Muscle layer of colon (tissue), 2 donors: ENCODE results near the gene PPP5C.

Experiments
- H3K27ac ChIP-seq: one replicate; pipeline ENCODE4 v1.7.0; 2013; ENCODE audit warnings: low read depth, mild to moderate bottlenecking, low read length, moderate library complexity
- H3K27me3 ChIP-seq, 2 donors: one replicate each; pipeline ENCODE4 v1.7.0; 2013; ENCODE audit warnings: low read length in 2 of 2, mild to moderate bottlenecking in 2 of 2; ENCODE audit not compliant: insufficient read depth in 2 of 2, control insufficient read depth in 1 of 2
- H3K36me3 ChIP-seq: one replicate; pipeline ENCODE4 v1.7.0; 2013; ENCODE audit warnings: mild to moderate bottlenecking, low read length; ENCODE audit not compliant: insufficient read depth
- H3K4me1 ChIP-seq: one replicate; pipeline ENCODE4 v1.7.0; 2013; ENCODE audit warnings: mild to moderate bottlenecking, low read length; ENCODE audit not compliant: insufficient read depth
- H3K4me3 ChIP-seq, 2 donors: one replicate each; pipeline ENCODE4 v1.7.0; 2013; ENCODE audit warnings: low read length in 2 of 2, low read depth in 1 of 2, mild to moderate bottlenecking in 1 of 2, moderate library complexity in 1 of 2
- H3K9ac ChIP-seq: one replicate; pipeline ENCODE4 v1.7.0; 2013; ENCODE audit warnings: low read length
- H3K9me3 ChIP-seq: one replicate; pipeline ENCODE4 v1.7.0; 2013; ENCODE audit warnings: mild to moderate bottlenecking, low read length
- donor health status: abdominal sarcoma.
- donor health status: Adenocarcinoma of cecum.

PPP5C gene

DNA sequence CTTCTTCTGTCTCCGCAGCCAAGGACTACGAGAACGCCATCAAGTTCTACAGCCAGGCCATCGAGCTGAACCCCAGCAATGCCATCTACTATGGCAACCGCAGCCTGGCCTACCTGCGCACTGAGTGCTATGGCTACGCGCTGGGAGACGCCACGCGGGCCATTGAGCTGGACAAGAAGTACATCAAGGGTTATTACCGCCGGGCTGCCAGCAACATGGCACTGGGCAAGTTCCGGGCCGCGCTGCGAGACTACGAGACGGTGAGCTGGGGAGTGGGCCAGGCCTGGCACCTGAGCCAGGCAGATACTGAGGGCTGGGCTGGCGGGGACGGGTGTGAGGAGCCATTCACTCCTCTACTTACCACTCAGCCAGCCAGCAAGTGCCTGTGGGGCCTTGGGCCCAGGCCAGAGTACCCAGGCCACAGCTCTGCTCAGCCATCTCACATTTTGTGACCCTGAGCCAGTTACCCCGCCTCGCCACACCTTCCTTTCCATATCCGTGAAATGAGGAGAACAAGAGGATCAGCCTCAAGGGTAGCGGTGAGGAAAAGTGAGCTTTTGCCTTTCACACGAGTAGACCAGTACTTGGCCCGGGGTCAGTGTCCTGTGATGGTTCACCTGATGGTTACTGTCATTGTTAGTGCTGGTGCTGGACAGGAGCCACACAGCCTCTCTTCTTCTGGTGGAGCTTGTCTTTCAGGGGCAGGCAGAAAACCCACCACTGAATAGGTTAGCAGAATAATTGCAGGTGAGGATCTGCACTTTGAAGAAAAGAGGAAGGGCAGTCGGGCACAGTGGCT lies 7.0 kb downstream of the PPP5C start:
- Histone ChIP-seq H3K36me3 (peaks cover 24% of the 10 kb centered on the region), H3K9ac (no peak overlapping the region), H3K4me3 (no peak overlapping the region), H3K9me3 (no peaks in the 10 kb centered on the region), H3K27ac (no peak overlapping the region), H3K4me1 (peaks cover 33% of the 10 kb centered on the region), H3K27me3 (no peaks in the 10 kb centered on the region)

DNA sequence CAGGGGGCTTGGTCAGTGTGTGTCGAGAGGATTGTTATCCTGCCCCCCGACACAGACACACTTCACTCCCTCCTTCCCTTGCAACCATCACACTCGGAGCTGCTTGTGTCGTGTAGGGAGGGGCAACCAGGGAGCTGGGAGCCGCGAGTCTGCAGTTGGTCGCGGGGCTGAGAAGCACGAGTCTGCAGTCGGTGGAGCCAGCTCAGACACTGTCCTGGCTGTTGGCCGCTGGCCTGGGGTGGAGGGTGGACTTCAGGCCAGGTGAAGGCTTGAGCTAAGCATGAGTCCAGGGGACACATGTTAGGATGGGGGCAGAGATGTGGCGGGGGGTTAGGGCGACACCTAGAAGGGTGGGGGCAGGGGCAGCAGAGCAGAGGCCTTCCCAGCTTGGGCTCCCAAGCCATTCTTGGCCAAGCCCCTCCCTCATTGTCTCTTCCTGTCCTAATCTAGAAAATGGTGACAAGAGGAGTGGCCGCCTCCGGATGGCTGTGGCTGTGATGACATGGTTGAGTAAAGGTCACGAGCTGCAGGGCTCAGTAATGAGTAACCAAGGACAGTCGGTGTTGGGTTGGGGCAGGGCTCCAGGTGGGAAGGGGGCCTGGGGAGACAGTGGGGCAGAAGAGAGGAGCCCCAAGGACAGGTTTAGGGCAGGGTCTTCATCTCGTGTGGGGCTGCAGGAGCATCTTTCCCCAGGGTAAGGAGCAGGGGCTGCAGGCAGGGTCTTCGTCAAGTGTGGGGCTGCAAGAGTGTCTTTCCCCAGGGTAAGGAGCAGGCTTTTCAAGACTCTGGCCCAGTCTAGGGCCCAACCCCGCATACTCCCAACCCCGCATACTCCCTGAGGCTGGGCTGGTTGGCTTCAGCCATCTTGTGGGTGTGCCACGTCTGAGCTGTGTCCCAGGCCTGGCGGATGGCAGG lies 8.6 kb downstream of the PPP5C start:
- no peak overlapping the region for H3K27ac ChIP-seq

DNA sequence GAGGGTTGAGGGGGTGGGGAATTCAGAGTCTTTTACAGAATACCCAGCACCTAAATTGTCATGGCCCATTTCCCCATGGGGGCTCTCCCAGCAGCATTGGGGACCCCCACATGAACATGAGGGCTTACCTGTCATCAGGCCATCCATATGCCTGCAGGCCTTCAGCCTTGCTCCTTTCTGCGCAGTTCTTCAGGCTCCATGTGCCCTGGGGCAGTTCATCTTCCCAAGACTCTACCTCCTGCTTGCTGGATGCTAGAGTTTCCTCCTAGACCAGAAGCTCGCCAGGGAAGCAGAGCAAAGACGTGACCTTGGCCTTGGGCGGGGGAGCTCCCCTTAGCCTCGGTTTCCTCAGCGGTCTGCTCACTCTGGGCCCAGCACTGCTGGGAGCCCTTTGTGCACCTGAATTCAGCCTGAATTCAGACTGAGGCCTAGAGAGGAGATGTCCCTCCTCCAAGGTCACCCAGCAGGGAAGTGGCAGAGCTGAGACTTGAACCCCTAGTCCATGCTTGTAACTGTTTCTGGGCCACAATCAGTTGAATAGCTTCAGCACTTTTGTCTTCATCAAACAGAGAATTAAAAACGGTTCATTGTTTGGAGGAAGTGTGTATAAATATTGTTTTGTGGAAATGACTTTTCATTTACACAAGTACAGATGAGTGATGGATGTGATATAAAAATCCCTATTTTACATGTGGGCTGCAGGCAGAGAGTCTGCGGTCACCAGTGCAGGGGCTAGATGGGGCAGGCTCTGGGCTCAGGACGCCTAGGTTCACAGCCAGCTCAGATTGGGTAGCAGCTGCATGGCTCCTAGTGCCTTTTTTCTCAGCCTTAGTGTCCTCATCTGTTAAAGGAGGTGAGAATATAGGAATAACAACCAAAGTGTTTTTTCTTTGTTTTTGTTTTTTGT lies 9.5 kb downstream of the PPP5C start:
- peaks cover 8% of the 10 kb centered on the region for H3K4me1 ChIP-seq
- H3K36me3 ChIP-seq = peaks cover 24% of the 10 kb centered on the region
- no peak overlapping the region for H3K27ac ChIP-seq
- H3K27me3 ChIP-seq = no peaks in the 10 kb centered on the region
- H3K9me3 ChIP-seq = no peaks in the 10 kb centered on the region
- H3K4me3 ChIP-seq = no peak overlapping the region
- H3K9ac ChIP-seq = no peak overlapping the region

More for the DNA sequence above, 8.6 kb downstream of the PPP5C start:
- Histone ChIP-seq H3K27me3 (no peaks in the 10 kb centered on the region), H3K9ac (no peak overlapping the region), H3K4me3 (no peak overlapping the region), H3K9me3 (no peaks in the 10 kb centered on the region), H3K4me1 (peaks cover 17% of the 10 kb centered on the region), H3K36me3 (peaks cover 24% of the 10 kb centered on the region)

DNA sequence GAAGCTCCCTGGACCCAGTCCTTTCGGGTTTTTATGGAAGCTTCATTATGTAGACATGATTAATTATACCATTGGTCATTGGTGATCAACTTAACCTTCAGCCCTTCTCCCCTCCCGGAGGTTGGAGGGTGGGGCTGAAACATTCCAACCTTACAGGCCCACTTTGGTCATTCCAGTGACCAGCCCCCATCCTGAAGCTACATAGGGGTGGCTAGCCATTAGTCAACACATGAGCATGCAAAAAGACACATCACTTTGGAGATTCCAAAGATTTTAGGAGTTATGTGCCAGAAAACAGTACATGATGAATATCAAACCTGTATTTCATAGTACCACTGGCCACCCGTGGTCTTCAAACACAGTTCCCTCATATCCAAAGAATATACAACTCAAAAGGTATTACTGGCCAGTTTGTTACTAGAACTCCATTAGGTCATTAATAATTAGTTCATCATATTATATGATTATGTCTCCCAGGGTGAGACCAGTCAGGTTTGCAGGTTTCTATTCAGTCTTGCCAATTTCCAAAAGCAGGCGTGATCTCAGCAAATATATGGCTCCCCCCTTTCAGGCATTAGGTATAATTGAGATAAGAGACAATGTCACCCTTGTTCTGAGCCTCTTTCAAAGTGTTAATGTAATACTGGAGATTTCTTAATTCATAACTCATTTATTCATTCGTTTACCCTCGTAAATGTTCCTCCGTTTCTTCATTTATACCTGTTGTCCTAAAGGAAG lies 11.1 kb downstream of the PPP5C start:
- H3K4me3 ChIP-seq = no peak overlapping the region
- H3K27me3 ChIP-seq = no peaks in the 10 kb centered on the region
- H3K4me1 ChIP-seq = no peaks in the 10 kb centered on the region
- no peak overlapping the region for H3K27ac ChIP-seq
- H3K9me3 ChIP-seq = no peaks in the 10 kb centered on the region
- peaks cover 24% of the 10 kb centered on the region for H3K36me3 ChIP-seq
- H3K9ac ChIP-seq = no peak overlapping the region

DNA sequence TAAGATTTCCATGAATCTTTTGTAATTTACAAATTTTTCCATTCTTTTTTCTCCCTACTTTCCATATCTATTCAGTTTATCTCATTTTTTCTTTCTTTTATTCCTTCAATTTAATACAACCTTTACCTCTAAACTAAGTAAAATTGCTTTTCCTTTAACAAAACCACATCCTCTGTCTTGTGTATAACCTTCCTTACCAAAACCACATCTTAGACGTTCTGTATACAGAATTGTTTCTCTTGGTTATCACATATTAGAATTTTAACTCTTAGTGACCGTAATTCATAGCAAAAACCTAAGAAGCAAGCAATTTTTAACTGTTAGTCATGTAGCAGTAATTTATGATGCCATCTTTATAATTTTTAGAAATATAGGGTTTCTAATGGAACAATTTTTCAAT lies 15.0 kb downstream of the PPP5C start:
- H3K9ac ChIP-seq = no peak overlapping the region
- no peaks in the 10 kb centered on the region for H3K4me1 ChIP-seq
- H3K4me3 ChIP-seq = no peak overlapping the region
- no peaks in the 10 kb centered on the region for H3K27me3 ChIP-seq
- H3K36me3 ChIP-seq = peaks cover 30% of the 10 kb centered on the region
- no peak overlapping the region for H3K27ac ChIP-seq
- H3K9me3 ChIP-seq = no peaks in the 10 kb centered on the region

DNA sequence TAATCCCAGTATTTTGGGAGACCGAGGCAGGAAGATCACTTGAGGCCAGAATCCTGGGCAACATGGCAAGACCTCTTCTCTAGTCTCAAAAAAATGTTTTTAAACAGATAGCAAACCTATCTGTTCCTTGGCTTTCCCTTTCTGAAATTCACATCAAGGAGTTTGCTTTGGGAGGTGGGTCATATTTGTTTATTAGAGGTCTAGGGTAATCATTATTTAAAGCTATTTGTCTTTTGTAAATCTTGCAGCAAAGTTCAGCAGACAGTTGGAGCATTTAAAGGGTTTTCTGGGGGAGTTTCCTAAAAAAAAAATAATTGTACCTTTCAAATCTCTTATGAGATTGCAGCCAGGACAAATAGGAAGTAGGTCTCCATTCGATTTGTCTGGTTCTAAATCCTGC lies 17.5 kb downstream of the PPP5C start:
- no peak overlapping the region for H3K27ac ChIP-seq
- no peak overlapping the region for H3K4me3 ChIP-seq
- no peaks in the 10 kb centered on the region for H3K27me3 ChIP-seq
- H3K36me3 ChIP-seq = peaks cover 32% of the 10 kb centered on the region
- H3K9me3 ChIP-seq = no peaks in the 10 kb centered on the region
- no peaks in the 10 kb centered on the region for H3K4me1 ChIP-seq
- no peak overlapping the region for H3K9ac ChIP-seq

DNA sequence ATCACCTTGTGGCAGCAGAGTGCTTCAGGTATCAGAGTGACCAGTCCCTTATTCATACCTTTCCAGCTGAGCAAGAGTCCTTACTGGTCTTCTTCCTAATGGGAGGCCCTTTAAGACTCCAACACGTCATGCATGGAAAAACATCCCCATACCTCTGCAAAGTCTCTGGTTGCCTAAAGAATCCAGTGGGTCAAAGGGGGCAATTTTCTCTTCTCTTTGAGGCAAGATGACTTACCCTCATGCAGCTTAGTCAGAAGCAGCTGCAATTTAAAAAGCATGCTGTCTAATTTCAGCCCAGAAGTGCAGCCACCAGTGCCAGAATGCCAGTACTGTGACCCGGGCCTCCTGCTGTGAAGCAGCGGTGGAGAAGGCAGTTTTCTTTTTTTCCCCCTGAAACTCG lies 18.7 kb downstream of the PPP5C start:
- H3K36me3 ChIP-seq = peaks cover 32% of the 10 kb centered on the region
- H3K9ac ChIP-seq = no peak overlapping the region
- no peak overlapping the region for H3K27ac ChIP-seq
- H3K4me3 ChIP-seq = no peak overlapping the region
- no peaks in the 10 kb centered on the region for H3K4me1 ChIP-seq
- no peaks in the 10 kb centered on the region for H3K9me3 ChIP-seq
- no peaks in the 10 kb centered on the region for H3K27me3 ChIP-seq

DNA sequence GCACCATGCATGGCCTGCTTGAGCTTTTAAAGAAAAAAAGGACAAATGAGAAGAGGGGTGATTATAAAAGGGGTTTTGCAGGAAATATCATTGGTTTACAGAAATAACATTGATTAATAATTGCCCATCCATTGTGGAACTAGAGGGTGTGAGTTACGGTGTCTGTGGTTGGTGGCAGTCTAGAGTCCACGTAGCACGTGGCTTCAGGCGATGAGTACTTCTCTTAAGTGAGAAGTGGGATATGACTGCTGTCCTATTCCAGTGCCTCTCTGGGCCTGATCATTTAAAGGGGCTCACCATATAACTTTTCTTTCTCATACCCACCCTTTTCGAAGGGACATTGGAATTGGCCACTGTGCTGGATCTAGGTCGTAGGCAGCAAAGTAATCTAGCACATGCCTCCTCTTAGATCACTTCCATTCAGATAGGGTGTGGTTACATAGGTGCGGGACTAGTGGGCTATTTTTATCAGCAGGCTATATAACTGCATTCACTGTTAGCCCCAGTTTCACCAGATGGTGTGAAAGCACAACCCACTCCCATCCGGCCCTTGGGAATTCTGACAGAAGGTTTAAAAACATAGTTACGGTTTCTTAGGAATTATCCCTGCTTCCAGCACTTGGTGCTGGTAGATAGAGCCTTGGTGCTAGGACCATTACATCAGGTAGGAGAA lies 19.9 kb downstream of the PPP5C start:
- H3K27ac ChIP-seq = no peak overlapping the region
- H3K9me3 ChIP-seq = no peaks in the 10 kb centered on the region
- H3K4me1 ChIP-seq = no peaks in the 10 kb centered on the region
- H3K4me3 ChIP-seq = no peak overlapping the region
- no peaks in the 10 kb centered on the region for H3K27me3 ChIP-seq
- peaks cover 32% of the 10 kb centered on the region for H3K36me3 ChIP-seq
- no peak overlapping the region for H3K9ac ChIP-seq

DNA sequence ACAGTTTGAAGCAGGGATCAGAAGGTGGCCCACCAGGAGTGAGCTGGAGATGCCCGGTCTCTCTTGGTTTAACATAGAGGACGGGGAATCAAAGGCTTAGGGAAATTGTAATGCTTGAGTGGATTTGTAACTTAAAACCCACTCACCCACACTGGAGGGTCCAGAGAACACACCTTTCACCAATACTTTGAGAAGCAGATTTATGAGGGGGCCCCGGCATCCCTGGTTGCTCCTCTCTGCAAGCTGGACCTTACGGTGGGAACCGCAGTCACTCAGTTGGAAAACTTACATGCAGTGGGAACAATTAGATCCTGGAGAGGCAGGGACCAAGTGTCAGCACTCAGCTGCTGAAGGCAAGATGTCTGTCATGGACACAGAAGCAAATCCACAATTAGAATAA lies 20.5 kb downstream of the PPP5C start:
- Histone ChIP-seq H3K27ac (no peak overlapping the region), H3K27me3 (no peaks in the 10 kb centered on the region), H3K9me3 (no peaks in the 10 kb centered on the region), H3K4me1 (peaks cover 1% of the 10 kb centered on the region), H3K36me3 (peaks cover 32% of the 10 kb centered on the region), H3K9ac (no peak overlapping the region), H3K4me3 (no peak overlapping the region)

DNA sequence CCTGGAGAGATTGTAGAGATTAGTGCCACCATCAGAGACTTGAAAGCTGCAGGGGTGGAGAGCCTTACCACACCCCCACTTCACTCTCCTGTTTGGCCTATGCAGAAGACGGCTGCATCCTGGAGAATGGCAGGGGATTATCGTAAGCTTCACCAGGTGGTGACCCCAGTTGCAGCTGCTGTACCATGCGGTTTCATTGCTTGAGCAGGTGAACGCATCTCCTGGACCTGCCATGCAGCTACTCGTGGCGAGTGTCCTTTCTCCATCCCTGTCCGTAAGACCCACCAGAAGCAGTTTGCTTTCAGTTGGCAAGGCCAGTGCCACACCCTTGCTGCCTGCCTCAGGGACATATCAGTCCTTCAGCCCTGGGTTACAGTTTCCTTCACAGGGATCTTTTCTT lies 21.2 kb downstream of the PPP5C start:
- H3K36me3 ChIP-seq = peaks cover 32% of the 10 kb centered on the region
- H3K9me3 ChIP-seq = no peaks in the 10 kb centered on the region
- no peaks in the 10 kb centered on the region for H3K27me3 ChIP-seq
- H3K4me1 ChIP-seq = peaks cover 8% of the 10 kb centered on the region
- H3K4me3 ChIP-seq = no peak overlapping the region
- H3K9ac ChIP-seq = no peak overlapping the region
- no peak overlapping the region for H3K27ac ChIP-seq
